Activated CD4-positive, alpha-beta T cell treated with anti-CD3 and anti-CD28 coated beads, Interleukin-2, amount 10 ng/mL, durations not matched to agents 24 days and 14 days (primary cell): Measurements from ENCODE around the gene RHOBTB1. TPM values are rescaled to one million over a fixed set of nuclear protein-coding genes. Genes with fewer than 3 reads are reported as not detected.
A peak's percentile ranks its signal among the peaks of the same experiment; 100 is the strongest.

ENCODE experiments used
- DNase-seq: peaks from one replicate; pipeline ENCODE4 v3.0.0; 2022
- H3K27ac Mint-ChIP-seq: one replicate; pipeline ENCODE4 v1.8.0; 2022; ENCODE audit warnings: mild to moderate bottlenecking, mixed read lengths
- H3K27me3 Mint-ChIP-seq: one replicate; pipeline ENCODE4 v1.8.0; 2022; ENCODE audit warnings: mixed read lengths
- H3K36me3 Mint-ChIP-seq: one replicate; pipeline ENCODE4 v1.8.0; 2022; ENCODE audit warnings: low read depth, mild to moderate bottlenecking, mixed read lengths
- H3K4me1 Mint-ChIP-seq: one replicate; pipeline ENCODE4 v1.8.0; 2021; ENCODE audit warnings: mixed read lengths
- H3K4me3 Mint-ChIP-seq: one replicate; pipeline ENCODE4 v1.8.0; 2022; ENCODE audit warnings: mild to moderate bottlenecking, moderate library complexity, mixed read lengths
- H3K9me3 Mint-ChIP-seq: one replicate; pipeline ENCODE4 v1.8.0; 2021; ENCODE audit warnings: mixed read lengths
- intact Hi-C: fragments of 100-400 bp; cut with micrococcal nuclease; formaldehyde crosslinking; loops from one replicate; pipeline ENCODE4 v1.15.1; 2023
- total RNA-seq: library from RNA; stranded (reverse); gene quantifications from 2 replicates; pipeline ENCODE4 v1.2.3, GENCODE V29; 2022

Gene RHOBTB1
- total RNA-seq: 0.69 TPM in 1 of 2 replicates, not detected in the other

- Mint-ChIP-seq H3K4me1 (peaks cover 8% of the 10 kb centered on the region), H3K27ac (peak within 1 kb of the TSS; percentile 74), H3K9me3 (no peaks in the 10 kb centered on the region), H3K27me3 (peaks cover 79% of the 10 kb centered on the region), H3K4me3 (peak within 1 kb of the TSS; percentile 82), H3K36me3 (no peaks in the 10 kb centered on the region)
- intact Hi-C loops: loop anchor here (2.0 to 10.0 kb wide), 2 partner anchors 19 to 709 kb away; no protein-coding TSS in a partner anchor
- peak; percentile 81 for DNase-seq
Observed at GRCh38 chr10:60944058-60944909, at the start of gene RHOBTB1. Gene RHOBTB1, minus strand, starts transcription at chr10:60944185. Its CDS starts 32,643 bp downstream, at chr10:60911542.

GRCh38 chr10:60992636-60993035 lies 48.7 kb upstream of the RHOBTB1 start:
- DNase-seq: no peak
- no peak overlapping the region for H3K27ac Mint-ChIP-seq
- H3K27me3 Mint-ChIP-seq: peaks cover 27% of the 10 kb centered on the region

GRCh38 chr10:60990663-60991062 lies 46.7 kb upstream of the RHOBTB1 start:
- Mint-ChIP-seq H3K9me3 (no peaks in the 10 kb centered on the region), H3K36me3 (no peaks in the 10 kb centered on the region), H3K4me3 (no peak overlapping the region), H3K27ac (no peak overlapping the region), H3K27me3 (peaks cover 14% of the 10 kb centered on the region), H3K4me1 (peaks cover 3% of the 10 kb centered on the region)
- no peak for DNase-seq
- intact Hi-C loops: no loop called here

More at GRCh38 chr10:60992636-60993035, 48.7 kb upstream of the RHOBTB1 start:
- peaks cover 3% of the 10 kb centered on the region for H3K4me1 Mint-ChIP-seq
- no peak overlapping the region for H3K4me3 Mint-ChIP-seq
- intact Hi-C loops: no loop called here
- no peaks in the 10 kb centered on the region for H3K9me3 Mint-ChIP-seq
- H3K36me3 Mint-ChIP-seq: no peaks in the 10 kb centered on the region

- H3K4me1 Mint-ChIP-seq: peaks cover 3% of the 10 kb centered on the region
- H3K27me3 Mint-ChIP-seq: peaks cover 12% of the 10 kb centered on the region
- no peaks in the 10 kb centered on the region for H3K36me3 Mint-ChIP-seq
Observed at GRCh38 chr10:60989400-60989876, 45.5 kb upstream of the RHOBTB1 start.

GRCh38 chr10:60986791-60987190 lies 42.8 kb upstream of the RHOBTB1 start:
- Mint-ChIP-seq H3K9me3 (no peaks in the 10 kb centered on the region), H3K27me3 (peaks cover 9% of the 10 kb centered on the region), H3K4me1 (peaks cover 3% of the 10 kb centered on the region), H3K36me3 (no peaks in the 10 kb centered on the region), H3K4me3 (no peak overlapping the region), H3K27ac (no peak overlapping the region)
- intact Hi-C loops: no loop called here
- no peak for DNase-seq

More at GRCh38 chr10:60989400-60989876, 45.5 kb upstream of the RHOBTB1 start:
- Mint-ChIP-seq H3K4me3 (no peak overlapping the region), H3K9me3 (no peaks in the 10 kb centered on the region), H3K27ac (no peak overlapping the region)
- no peak for DNase-seq
- intact Hi-C loops: no loop called here

- Mint-ChIP-seq H3K27ac (no peak overlapping the region), H3K4me3 (no peak overlapping the region), H3K4me1 (peaks cover 3% of the 10 kb centered on the region), H3K27me3 (peaks cover 6% of the 10 kb centered on the region), H3K36me3 (no peaks in the 10 kb centered on the region), H3K9me3 (no peaks in the 10 kb centered on the region)
- intact Hi-C loops: no loop called here
- no peak for DNase-seq
Observed at GRCh38 chr10:60985951-60986350, 42.0 kb upstream of the RHOBTB1 start.

- H3K4me3 Mint-ChIP-seq: no peak overlapping the region
- H3K9me3 Mint-ChIP-seq: no peaks in the 10 kb centered on the region
- H3K4me1 Mint-ChIP-seq: peaks cover 2% of the 10 kb centered on the region
- no peak for DNase-seq
- H3K36me3 Mint-ChIP-seq: no peaks in the 10 kb centered on the region
- H3K27ac Mint-ChIP-seq: no peak overlapping the region
- peaks cover 10% of the 10 kb centered on the region for H3K27me3 Mint-ChIP-seq
- intact Hi-C loops: no loop called here
Observed at GRCh38 chr10:60980997-60981396, 37.0 kb upstream of the RHOBTB1 start.

GRCh38 chr10:60979667-60980104 lies 35.7 kb upstream of the RHOBTB1 start:
- Mint-ChIP-seq H3K4me1 (peaks cover 8% of the 10 kb centered on the region), H3K4me3 (no peak overlapping the region), H3K27me3 (peaks cover 10% of the 10 kb centered on the region), H3K36me3 (no peaks in the 10 kb centered on the region), H3K9me3 (no peaks in the 10 kb centered on the region), H3K27ac (no peak overlapping the region)
- DNase-seq: no peak
- intact Hi-C loops: no loop called here

GRCh38 chr10:60978287-60979115 lies 34.5 kb upstream of the RHOBTB1 start:
- DNase-seq: no peak
- intact Hi-C loops: no loop called here
- Mint-ChIP-seq H3K4me3 (no peak overlapping the region), H3K4me1 (peaks cover 13% of the 10 kb centered on the region), H3K9me3 (no peaks in the 10 kb centered on the region), H3K27ac (no peak overlapping the region), H3K27me3 (peaks cover 7% of the 10 kb centered on the region), H3K36me3 (no peaks in the 10 kb centered on the region)

GRCh38 chr10:60977161-60978122 lies 33.5 kb upstream of the RHOBTB1 start:
- no peak overlapping the region for H3K4me3 Mint-ChIP-seq
- DNase-seq: no peak
- H3K36me3 Mint-ChIP-seq: no peaks in the 10 kb centered on the region
- no peak overlapping the region for H3K27ac Mint-ChIP-seq
- peaks cover 13% of the 10 kb centered on the region for H3K4me1 Mint-ChIP-seq
- H3K27me3 Mint-ChIP-seq: peaks cover 7% of the 10 kb centered on the region
- intact Hi-C loops: no loop called here
- no peaks in the 10 kb centered on the region for H3K9me3 Mint-ChIP-seq

GRCh38 chr10:60976687-60977086 lies 32.7 kb upstream of the RHOBTB1 start:
- Mint-ChIP-seq H3K4me1 (peaks cover 13% of the 10 kb centered on the region), H3K36me3 (no peaks in the 10 kb centered on the region), H3K27ac (no peak overlapping the region), H3K27me3 (peaks cover 7% of the 10 kb centered on the region), H3K9me3 (no peaks in the 10 kb centered on the region), H3K4me3 (no peak overlapping the region)
- intact Hi-C loops: no loop called here
- DNase-seq: no peak

GRCh38 chr10:60975716-60976115 lies 31.7 kb upstream of the RHOBTB1 start:
- Mint-ChIP-seq H3K36me3 (no peaks in the 10 kb centered on the region), H3K4me1 (peaks cover 13% of the 10 kb centered on the region), H3K27me3 (peaks cover 9% of the 10 kb centered on the region), H3K4me3 (no peak overlapping the region), H3K27ac (no peak overlapping the region), H3K9me3 (no peaks in the 10 kb centered on the region)
- DNase-seq: no peak
- intact Hi-C loops: no loop called here
